Mesenchymal stem cell (in vitro differentiated cells and primary cell): Measurements from ENCODE around the gene NGF.
A peak's percentile ranks its signal among the peaks of the same experiment; 100 is the strongest.

ENCODE experiments used
- DNase-seq: peaks from one replicate; pipeline ENCODE4 v3.0.0-alpha.2; 2013
- H2AFZ ChIP-seq: one replicate; pipeline ENCODE4 v1.6.1; 2013; ENCODE audit warnings: low read depth, mild to moderate bottlenecking, control low read depth, inconsistent platforms, low read length, moderate library complexity
- H2AK5ac ChIP-seq: 2 replicates; pipeline ENCODE4 v1.6.1; 2013; ENCODE audit warnings: low read length, moderate library complexity, mild to moderate bottlenecking, inconsistent platforms; ENCODE audit not compliant: severe bottlenecking
- H2BK120ac ChIP-seq: one replicate; pipeline ENCODE4 v1.6.1; 2013; ENCODE audit warnings: low read depth, mild to moderate bottlenecking, inconsistent platforms, low read length, moderate library complexity
- H2BK12ac ChIP-seq, 2 experiments: one replicate each; pipeline ENCODE4 v1.6.1; 2013; ENCODE audit warnings: inconsistent platforms in 2 of 2, low read length in 2 of 2, mild to moderate bottlenecking in 2 of 2, moderate library complexity in 2 of 2, control low read depth in 1 of 2
- H2BK15ac ChIP-seq: one replicate; pipeline ENCODE4 v1.6.1; 2013; ENCODE audit warnings: mild to moderate bottlenecking, low read depth, inconsistent platforms; ENCODE audit not compliant: poor library complexity, severe bottlenecking
- H2BK5ac ChIP-seq: 2 replicates; pipeline ENCODE4 v1.6.1; 2013; ENCODE audit warnings: low read depth, mild to moderate bottlenecking, low read length, control low read depth, inconsistent platforms; ENCODE audit not compliant: poor library complexity, severe bottlenecking
- H3K14ac ChIP-seq, 2 experiments: one replicate each; pipeline ENCODE4 v1.6.1; 2013; ENCODE audit warnings: inconsistent platforms in 2 of 2, low read length in 2 of 2, control low read depth in 1 of 2, mild to moderate bottlenecking in 1 of 2, moderate library complexity in 1 of 2
- H3K18ac ChIP-seq, 2 experiments: one replicate each; pipeline ENCODE4 v1.6.1; 2013; ENCODE audit warnings: inconsistent platforms in 2 of 2, low read length in 2 of 2, control low read depth in 1 of 2, low read depth in 1 of 2, mild to moderate bottlenecking in 1 of 2
- H3K23ac ChIP-seq, 2 experiments: one replicate each; pipeline ENCODE4 v1.6.1; 2013; ENCODE audit warnings: inconsistent platforms in 2 of 2, low read length in 2 of 2, mild to moderate bottlenecking in 2 of 2, moderate library complexity in 2 of 2, control low read depth in 1 of 2
- H3K27ac ChIP-seq: 2 replicates; pipeline ENCODE4 v1.5.1; 2013; ENCODE audit warnings: mild to moderate bottlenecking, moderate library complexity, low read length, control low read depth, inconsistent platforms; ENCODE audit not compliant: poor library complexity, severe bottlenecking
- H3K27me3 ChIP-seq, 2 experiments: 2 replicates each; pipeline versions ENCODE4 v1.6.1 to v1.7.0; 2013; ENCODE audit warnings: low read length in 2 of 2, mild to moderate bottlenecking in 2 of 2, moderate library complexity in 2 of 2, control low read depth in 1 of 2, inconsistent platforms in 1 of 2; ENCODE audit not compliant: control insufficient read depth in 1 of 2, insufficient read depth in 1 of 2
- H3K36me3 ChIP-seq, 2 experiments: 2 replicates each; pipeline versions ENCODE4 v1.6.1 to v1.7.0; 2013; ENCODE audit warnings: low read length in 2 of 2, control low read depth in 1 of 2, inconsistent platforms in 1 of 2, low read depth in 1 of 2, mild to moderate bottlenecking in 1 of 2; ENCODE audit not compliant: insufficient read depth in 2 of 2, control insufficient read depth in 1 of 2
- H3K4ac ChIP-seq, 2 experiments: one replicate each; pipeline ENCODE4 v1.6.1; 2013; ENCODE audit warnings: inconsistent platforms in 2 of 2, low read length in 2 of 2, mild to moderate bottlenecking in 2 of 2, moderate library complexity in 2 of 2, control low read depth in 1 of 2, low read depth in 1 of 2
- H3K4me1 ChIP-seq: 2 replicates; pipeline ENCODE4 v1.6.1; 2013; ENCODE audit warnings: low read depth, low read length, control low read depth; ENCODE audit not compliant: control insufficient read depth, insufficient read depth
- H3K4me2 ChIP-seq: 2 replicates; pipeline ENCODE4 v1.6.1; 2013; ENCODE audit warnings: low read length, mild to moderate bottlenecking, inconsistent platforms; ENCODE audit not compliant: poor library complexity, severe bottlenecking
- H3K4me3 ChIP-seq, 2 experiments: 2 replicates each; pipeline versions ENCODE4 v1.5.1 to v1.7.0; 2013; ENCODE audit warnings: low read length in 2 of 2, mild to moderate bottlenecking in 2 of 2, control low read depth in 1 of 2, low read depth in 1 of 2; ENCODE audit not compliant: insufficient read depth in 1 of 2
- H3K79me1 ChIP-seq: replicated peaks from 2 replicates; pipeline ENCODE4 v1.6.1; 2013; ENCODE audit warnings: mild to moderate bottlenecking, control low read depth, low read length, inconsistent platforms; ENCODE audit not compliant: poor library complexity, severe bottlenecking
- H3K9ac ChIP-seq: 2 replicates; pipeline ENCODE4 v1.7.0; 2013; ENCODE audit warnings: mild to moderate bottlenecking, low read length, moderate library complexity
- H3K9me3 ChIP-seq: 2 replicates; pipeline ENCODE4 v1.7.0; 2013; ENCODE audit warnings: mild to moderate bottlenecking, low read length; ENCODE audit not compliant: control insufficient read depth
- H4K8ac ChIP-seq: one replicate; pipeline ENCODE4 v1.6.1; 2013; ENCODE audit warnings: inconsistent platforms, mild to moderate bottlenecking, low read length, moderate library complexity
- H4K91ac ChIP-seq: one replicate; pipeline ENCODE4 v1.6.1; 2013; ENCODE audit warnings: mild to moderate bottlenecking, low read length, inconsistent platforms
- WGBS: methylation state at CpG from one replicate; pipeline ENCODE4 v1.1.7; 2013; ENCODE audit warnings: mixed read lengths; 5-methylcytosine and 5-hydroxymethylcytosine counted together

Gene NGF

DNA sequence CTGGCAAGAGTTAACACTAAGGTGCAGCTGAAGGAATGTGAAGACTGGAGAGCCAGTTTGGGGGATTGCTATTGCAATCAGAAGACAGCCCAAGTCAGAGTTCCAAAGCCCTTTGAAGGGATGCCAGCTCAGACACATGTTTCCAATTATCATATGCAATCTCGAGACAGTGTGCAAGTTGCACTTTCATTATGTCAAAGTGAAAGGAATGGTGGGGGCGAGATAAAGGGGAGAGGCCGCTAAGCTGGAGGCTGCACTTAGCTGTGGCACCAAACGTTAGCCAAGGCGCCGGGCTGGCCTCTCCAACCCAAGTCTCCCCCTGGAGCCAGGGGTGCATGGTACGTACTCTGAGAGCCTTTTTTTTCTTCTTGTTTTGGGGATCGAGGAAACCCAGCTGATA is 58.0 kb downstream of the NGF start:
- Histone ChIP-seq H2AK5ac (no peak overlapping the region), H3K18ac (no peak overlapping the region), H3K36me3 (peaks cover 0 to 5% of the 10 kb centered on the region in 2 experiments), H3K9ac (peak overlapping the region; percentile 76), H2BK12ac (no peak overlapping the region), H3K9me3 (peaks cover 10% of the 10 kb centered on the region), H2BK5ac (no peak overlapping the region), H3K4ac (no peak overlapping the region), H2BK15ac (no peak overlapping the region), H2AFZ (no peak overlapping the region), H3K4me2 (no peak overlapping the region), H3K79me1 (no peaks in the 10 kb centered on the region), H3K27ac (no peak overlapping the region), H3K27me3 (peaks cover 0 to 6% of the 10 kb centered on the region in 2 experiments), H2BK120ac (no peak overlapping the region), H3K23ac (no peak overlapping the region), H3K14ac (no peak overlapping the region), H3K4me3 (peak overlapping the region in 1 of 2 experiments; percentile 73), H4K91ac (no peak overlapping the region), H4K8ac (no peak overlapping the region), H3K4me1 (no peaks in the 10 kb centered on the region)
- 96% methylated on average over 8 of the region's 8 CpGs for WGBS
- DNase-seq = no peak

DNA sequence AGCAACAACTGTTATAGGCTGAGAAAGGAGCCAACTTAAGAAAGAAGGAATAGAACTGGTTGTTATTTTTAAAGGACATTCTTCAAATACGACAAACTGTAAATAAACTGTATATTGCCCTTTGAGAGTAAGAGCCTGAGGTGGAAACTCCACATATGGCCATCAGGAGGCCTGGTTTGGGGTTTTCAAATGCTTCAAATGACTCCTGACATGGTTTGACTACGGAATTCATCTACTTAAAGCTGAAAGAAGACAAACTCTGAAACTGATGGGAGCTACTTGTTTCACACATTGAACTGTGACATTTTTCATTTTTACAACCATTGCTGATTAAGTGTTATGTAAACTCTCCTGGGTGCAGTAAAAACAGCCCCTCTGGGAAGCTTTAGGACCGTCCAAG is 59.8 kb downstream of the NGF start:
- no peak overlapping the region for H2BK12ac ChIP-seq
- H3K4me1 ChIP-seq = no peaks in the 10 kb centered on the region
- H3K4ac ChIP-seq = no peak overlapping the region
- H2BK120ac ChIP-seq = no peak overlapping the region
- no peak overlapping the region for H2BK5ac ChIP-seq
- H3K4me3 ChIP-seq = no peak overlapping the region
- no peaks in the 10 kb centered on the region for H3K79me1 ChIP-seq
- H3K14ac ChIP-seq = no peak overlapping the region
- WGBS = 50% methylated on average over 1 of the region's 3 CpGs
- no peak overlapping the region for H3K18ac ChIP-seq
- H3K9ac ChIP-seq = no peak overlapping the region
- H4K8ac ChIP-seq = no peak overlapping the region
- H3K9me3 ChIP-seq = peaks cover 10% of the 10 kb centered on the region
- H2BK15ac ChIP-seq = no peak overlapping the region
- H2AFZ ChIP-seq = no peak overlapping the region
- peaks cover 0 to 5% of the 10 kb centered on the region in 2 experiments for H3K36me3 ChIP-seq
- H3K4me2 ChIP-seq = no peak overlapping the region
- H3K23ac ChIP-seq = no peak overlapping the region
- peaks cover 0 to 6% of the 10 kb centered on the region in 2 experiments for H3K27me3 ChIP-seq
- no peak for DNase-seq
- H4K91ac ChIP-seq = no peak overlapping the region
- H2AK5ac ChIP-seq = no peak overlapping the region
- no peak overlapping the region for H3K27ac ChIP-seq

DNA sequence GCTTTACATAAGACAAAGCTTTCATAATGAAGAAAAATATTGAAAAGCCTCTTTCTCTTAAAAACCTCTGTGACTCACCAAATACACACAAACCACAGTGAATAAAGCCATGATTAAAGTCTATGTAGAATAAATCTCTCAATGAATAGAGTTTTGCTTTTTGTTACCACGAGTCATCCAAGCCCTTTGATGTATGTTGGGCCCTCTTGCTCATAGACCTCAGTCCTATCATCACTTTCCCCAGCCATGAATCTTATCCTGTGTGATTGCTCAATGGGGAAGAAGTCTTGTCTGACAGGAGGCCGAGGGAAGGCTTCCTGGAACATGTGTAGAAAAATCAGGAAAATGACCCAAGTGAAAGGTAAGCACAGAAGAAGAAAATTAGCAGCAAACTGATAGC is 60.8 kb downstream of the NGF start:
- no peak overlapping the region for H2BK15ac ChIP-seq
- no peak overlapping the region for H2BK12ac ChIP-seq
- no peak overlapping the region for H2BK5ac ChIP-seq
- no peak overlapping the region for H2BK120ac ChIP-seq
- DNase-seq = peak; percentile 15
- H3K14ac ChIP-seq = no peak overlapping the region
- H3K79me1 ChIP-seq = no peaks in the 10 kb centered on the region
- H3K27ac ChIP-seq = no peak overlapping the region
- H3K18ac ChIP-seq = no peak overlapping the region
- no peak overlapping the region for H4K91ac ChIP-seq
- peaks cover 10% of the 10 kb centered on the region for H3K9me3 ChIP-seq
- no peak overlapping the region for H2AK5ac ChIP-seq
- H3K4ac ChIP-seq = no peak overlapping the region
- H3K4me2 ChIP-seq = no peak overlapping the region
- no peak overlapping the region for H3K9ac ChIP-seq
- peaks cover 0 to 5% of the 10 kb centered on the region in 2 experiments for H3K36me3 ChIP-seq
- H2AFZ ChIP-seq = no peak overlapping the region
- peaks cover 0 to 6% of the 10 kb centered on the region in 2 experiments for H3K27me3 ChIP-seq
- no peak overlapping the region for H3K4me3 ChIP-seq
- no peaks in the 10 kb centered on the region for H3K4me1 ChIP-seq
- WGBS = 28% methylated on average over 1 of the region's 2 CpGs
- no peak overlapping the region for H4K8ac ChIP-seq
- H3K23ac ChIP-seq = no peak overlapping the region

DNA sequence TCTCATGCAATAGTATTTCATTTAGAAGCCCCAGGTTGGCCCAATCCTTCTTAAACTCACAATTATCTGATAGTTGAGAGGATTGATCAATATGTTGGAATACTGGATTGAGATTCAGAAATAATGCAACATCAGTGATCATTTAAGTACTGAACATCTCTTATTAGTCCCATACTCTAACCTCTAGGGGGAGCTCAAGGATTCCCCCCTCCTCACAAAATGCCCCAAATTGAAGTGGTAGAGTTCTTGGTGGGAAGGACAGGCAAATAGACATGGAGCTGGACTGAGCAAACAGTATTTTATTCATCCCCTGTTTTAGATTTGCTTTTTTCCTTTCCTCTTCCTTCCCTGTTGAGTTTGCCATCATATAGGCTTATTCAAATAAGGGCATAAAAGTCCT is 62.8 kb downstream of the NGF start:
- H3K18ac ChIP-seq = no peak overlapping the region
- no peak overlapping the region for H2BK5ac ChIP-seq
- H3K23ac ChIP-seq = no peak overlapping the region
- no peak overlapping the region for H3K4me3 ChIP-seq
- H3K4ac ChIP-seq = no peak overlapping the region
- H3K79me1 ChIP-seq = no peaks in the 10 kb centered on the region
- no peak overlapping the region for H2BK15ac ChIP-seq
- no peak overlapping the region for H4K8ac ChIP-seq
- no peak overlapping the region for H2BK12ac ChIP-seq
- H2AFZ ChIP-seq = no peak overlapping the region
- H3K36me3 ChIP-seq = no peaks in the 10 kb centered on the region
- no peak overlapping the region for H2AK5ac ChIP-seq
- H2BK120ac ChIP-seq = no peak overlapping the region
- H3K9me3 ChIP-seq = peaks cover 10% of the 10 kb centered on the region
- peak; percentile 11 for DNase-seq
- H4K91ac ChIP-seq = no peak overlapping the region
- H3K27me3 ChIP-seq = no peaks in the 10 kb centered on the region
- no peak overlapping the region for H3K14ac ChIP-seq
- H3K4me2 ChIP-seq = no peak overlapping the region
- no peak overlapping the region for H3K27ac ChIP-seq
- no peaks in the 10 kb centered on the region for H3K4me1 ChIP-seq
- H3K9ac ChIP-seq = no peak overlapping the region
